Activated naive CD4-positive, alpha-beta T cell (primary cell): ENCODE measurements around the gene ACSS3.

Experiments
- DNase-seq, 4 experiments: peaks; one replicate each; lab custom pipeline; 2025; lab: John Stamatoyannopoulos, UW

The ACSS3 gene

DNA sequence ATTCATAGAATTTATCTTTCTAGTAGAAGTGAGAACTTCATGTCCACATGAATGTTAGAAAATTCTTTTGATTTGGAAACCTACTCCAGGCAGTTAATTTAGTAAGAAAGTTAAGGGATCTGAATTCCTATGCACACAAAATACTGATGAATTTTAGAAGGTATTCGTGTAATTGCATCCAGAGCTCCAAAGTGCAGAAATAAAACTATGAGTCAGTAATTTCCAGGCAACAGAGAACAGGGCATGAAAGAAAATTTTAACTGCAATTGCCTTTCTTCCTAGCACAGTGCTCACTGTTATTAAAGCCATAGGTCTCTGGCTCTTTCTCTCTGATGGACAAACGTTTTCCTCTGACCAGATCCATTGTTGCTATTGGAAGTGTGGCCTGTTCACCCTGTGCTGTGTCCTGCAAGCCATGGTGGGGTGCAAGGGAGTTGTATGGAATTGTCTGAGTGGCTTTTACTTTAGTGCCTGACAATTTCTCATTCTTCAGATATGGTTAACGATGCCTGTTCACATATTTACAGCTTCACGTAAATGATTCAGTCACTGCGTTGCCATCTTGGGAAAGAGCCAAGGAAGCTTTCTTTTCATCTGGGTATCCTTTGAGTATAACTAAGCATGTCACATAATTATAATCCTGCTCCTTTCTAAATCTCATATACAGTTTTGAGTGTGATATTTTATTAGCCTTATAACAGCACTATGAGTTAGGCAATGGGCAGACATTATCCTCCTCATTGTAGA, 145.1 kb downstream of the ACSS3 start:
- no peak for DNase-seq

DNA sequence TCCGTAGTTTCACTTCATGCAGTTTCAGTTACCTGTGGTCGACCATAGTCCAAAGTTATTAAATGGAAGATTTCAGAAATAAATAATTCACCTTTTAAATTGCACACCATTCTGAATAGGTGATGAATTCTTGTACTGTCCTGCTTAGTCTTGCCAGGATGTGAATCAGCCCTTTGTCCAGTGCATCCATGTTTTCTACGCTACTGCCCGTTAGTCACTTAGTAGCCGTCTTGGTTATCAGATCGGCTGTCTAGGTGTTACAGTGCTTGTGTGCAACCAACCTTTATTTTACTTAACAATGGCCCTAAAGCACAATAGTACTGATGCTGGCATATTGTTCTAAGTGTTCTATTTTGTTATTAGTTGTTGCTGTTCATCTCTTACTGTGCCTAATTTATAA, 146.7 kb downstream of the ACSS3 start:
- no peak for DNase-seq

DNA sequence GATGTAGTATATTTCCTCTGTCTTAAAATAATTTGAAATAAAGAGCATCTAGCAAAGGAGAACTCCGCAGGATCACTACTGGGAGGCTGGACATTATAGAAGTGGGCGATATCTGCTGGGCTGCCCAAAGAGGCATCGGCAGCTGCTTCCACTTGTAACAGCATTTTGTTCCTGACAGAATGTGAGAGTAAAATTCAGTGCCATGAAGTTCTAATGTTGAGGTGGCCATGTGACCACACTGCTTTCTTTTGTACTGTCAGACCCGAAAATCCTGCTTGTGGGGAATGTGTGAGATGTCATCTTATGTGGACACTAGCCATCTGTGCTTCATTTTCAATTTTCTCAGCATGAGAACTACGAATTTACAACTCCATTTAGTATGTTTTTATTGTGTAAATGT, 151.9 kb downstream of the ACSS3 start:
- DNase-seq, result no peak

DNA sequence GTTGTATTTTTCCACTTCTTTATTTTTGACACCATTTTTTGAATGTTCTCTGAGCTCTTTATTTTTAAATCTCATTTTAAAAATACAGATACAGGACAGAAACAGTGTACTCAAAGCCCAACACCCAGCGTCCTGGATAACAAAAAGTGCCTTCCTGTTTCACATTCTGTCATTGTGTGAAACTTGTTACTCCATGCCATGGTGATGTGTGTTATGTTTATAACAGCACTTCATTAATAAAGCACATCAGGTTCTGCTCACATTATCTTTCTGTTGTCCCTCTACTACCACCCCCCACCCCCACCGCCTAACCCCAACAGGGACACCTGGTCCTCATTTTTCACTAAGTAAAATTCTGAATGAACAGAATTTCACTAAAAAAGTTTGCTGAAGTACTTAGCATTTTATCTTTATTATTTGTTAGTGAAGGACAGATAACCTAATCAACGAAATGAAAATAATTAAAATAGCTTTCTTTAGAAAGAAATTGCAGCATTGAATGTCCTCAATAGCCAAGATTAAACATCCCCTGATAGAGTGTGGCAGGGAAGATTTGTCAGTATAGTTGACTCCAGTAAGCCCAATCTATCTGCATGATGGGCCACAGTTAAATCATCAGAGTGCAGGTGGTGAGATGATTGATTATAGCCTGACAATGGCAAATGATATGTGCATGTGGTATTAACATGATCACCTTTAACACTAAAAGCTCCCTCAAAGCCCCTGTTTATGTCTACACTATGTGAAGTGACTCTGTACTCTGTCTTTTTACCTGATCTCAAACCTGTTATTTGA, 153.9 kb downstream of the ACSS3 start:
- no peak for DNase-seq

DNA sequence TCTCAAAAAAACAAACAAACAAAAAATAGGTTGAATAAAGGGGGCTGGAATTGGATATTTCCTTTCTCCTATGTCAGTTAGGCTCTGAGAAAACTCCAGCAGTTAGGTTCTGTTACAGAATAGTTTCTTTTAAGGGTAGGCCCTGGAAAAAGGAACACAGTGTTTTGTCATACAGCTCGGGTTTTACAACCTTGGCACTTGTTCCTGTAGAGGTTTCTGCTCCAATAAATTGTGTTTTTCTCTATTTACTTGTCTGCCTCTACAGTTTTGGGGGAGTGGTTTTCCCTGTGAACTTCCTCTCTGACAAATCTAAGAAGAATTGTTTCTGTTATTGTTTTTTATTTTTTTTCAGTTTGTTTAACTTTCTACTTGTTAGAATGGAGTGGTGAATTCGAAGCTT, 167.6 kb downstream of the ACSS3 start:
- DNase-seq, result no peak

DNA sequence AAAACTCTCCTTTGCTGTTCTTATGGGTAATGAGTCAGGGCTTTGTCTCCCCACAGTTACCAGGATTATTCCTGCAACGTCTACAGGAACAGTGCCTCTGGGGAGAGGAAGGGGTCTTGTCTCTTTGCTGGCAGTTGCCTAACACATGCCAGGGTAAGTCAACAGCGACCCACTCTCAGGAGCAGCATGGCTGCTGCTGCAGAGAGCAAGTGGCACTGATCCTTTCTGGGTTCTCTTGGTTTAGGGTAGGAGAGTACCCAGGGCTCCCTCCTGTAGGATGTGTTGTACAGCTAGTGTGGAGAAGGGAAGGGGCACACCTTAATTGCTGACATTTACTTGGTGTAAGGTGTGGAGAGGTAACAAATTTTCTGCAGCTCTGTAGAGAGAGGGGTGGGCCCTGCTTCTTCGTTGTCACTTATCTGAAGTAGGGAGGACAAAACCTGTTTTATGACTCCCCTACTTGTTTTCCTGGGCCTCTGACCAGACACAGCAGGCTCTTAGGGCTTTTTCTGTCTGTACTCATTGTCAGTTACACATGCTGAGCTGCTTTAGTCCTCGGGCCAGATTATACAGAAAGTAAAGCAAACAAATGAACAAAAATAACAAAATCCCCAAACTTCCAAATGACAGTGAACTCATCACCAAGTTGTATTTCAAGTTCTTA, 168.2 kb downstream of the ACSS3 start:
- no peak for DNase-seq

DNA sequence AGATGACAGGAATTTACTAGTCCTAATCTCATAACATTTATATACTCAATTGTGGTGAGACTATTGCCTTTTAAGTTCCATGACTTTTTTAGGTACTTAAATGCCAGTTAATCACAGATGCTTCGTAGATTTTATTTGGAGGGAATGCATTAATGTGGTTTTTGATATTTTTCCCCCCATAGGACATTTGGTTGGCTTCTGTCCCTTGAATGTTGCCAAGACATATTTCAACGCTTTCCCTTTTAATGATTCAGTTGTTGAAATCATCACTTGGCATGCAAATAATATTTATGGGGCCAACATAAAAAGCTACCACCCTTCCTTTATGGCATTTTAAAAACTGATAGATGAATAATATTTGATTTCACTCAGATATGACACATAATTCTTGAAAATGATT, 172.1 kb downstream of the ACSS3 start:
- no peak for DNase-seq

DNA sequence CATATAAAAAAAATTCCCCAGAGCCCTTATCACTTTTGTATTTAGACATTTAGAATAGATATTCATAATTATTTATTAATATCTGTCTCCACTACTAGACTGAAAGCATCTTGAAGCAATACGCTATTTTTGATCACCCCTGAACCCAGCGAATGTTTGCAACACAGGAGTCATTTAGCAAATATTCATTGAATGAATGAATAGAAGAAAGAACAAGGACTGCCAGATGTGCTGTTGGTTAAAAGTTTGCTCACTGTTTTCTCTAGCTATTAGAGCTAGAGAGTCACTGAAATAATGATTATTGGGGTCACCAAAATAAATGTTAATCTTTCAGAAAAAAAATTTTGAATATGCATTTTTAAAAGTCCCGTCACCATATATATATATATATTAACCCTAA, 174.3 kb downstream of the ACSS3 start:
- no peak for DNase-seq

DNA sequence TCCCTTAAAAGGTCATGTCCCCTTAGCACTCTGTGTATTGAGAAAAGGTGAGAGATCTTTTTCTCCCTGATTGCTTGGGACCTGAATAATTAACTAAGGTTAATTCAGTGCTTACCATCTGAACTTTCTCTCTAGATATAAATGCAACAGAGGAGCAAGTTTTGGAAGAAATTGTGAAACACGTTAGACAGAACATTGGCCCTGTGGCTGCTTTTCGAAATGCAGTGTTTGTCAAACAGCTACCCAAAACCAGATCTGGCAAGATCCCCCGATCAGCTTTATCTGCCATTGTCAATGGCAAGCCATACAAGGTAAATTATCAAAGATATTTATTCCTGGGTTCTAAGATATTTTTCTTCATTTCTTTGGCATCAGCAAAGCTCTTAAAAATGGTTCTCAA, 175.5 kb downstream of the ACSS3 start:
- no peak for DNase-seq

DNA sequence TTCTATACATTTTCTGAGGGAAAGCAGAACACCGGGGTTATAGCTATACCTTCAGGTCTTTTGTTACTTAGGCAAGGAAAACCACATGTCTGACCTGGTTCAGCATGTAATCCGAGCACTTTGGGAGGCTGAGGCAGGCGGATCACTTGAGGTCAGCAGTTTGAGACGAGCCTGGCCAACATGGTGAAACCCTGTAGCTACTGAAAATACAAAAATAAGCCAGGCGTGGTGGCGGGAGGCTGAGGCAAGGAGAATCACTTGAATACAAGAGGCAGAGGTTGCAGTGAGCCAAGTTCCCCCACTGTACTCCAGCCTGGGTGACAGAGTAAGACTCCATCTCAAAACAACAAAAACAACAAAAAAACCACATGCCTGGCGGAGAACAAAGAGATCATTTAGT, 177.6 kb downstream of the ACSS3 start:
- DNase-seq, result no peak

DNA sequence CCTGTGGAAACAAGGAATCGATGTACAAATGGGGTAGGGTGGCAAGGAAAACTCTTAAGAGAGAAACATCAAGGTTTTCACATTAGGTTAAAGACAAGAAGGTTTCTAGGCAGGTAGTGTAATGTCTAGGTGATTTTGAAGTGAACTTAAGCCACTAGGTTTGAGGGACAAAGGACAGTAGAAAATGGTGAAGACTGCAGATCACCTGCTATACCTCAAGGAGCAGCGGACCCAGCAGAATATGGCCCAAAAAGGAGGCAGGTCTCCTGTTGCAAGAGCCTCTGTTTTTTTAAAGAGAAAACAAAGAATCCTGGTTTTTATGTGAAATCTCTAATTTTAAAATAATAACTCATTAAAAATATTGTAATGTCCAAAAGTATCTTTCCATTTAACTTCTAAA, 178.1 kb downstream of the ACSS3 start:
- no peak for DNase-seq

DNA sequence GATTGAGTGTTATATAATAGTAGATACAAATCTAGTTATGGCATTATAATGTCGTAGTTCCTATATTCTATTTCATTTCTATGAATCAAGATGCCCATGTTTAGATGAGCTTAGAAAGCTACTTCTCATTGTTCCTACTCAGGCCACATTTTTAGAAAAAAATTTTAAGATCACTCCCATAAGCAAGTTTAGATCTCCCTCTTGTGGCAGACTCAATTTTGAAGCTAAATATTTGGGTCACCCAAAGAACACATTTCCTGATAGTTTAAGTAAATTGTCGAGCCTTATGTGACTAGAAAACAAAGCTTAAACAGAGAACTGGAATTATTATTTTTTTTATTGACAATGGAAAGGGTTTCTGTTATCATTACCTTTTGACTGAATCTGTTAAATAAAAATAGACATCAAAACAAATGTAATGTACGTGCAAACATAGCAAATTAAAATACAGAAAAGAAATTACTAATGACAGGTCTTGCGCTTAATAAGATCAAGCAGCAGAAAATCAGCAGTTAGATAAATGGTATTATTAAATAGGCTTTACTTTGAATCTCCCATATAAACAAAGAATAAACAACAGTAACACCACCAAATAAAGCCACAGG, 180.2 kb downstream of the ACSS3 start:
- no peak for DNase-seq

DNA sequence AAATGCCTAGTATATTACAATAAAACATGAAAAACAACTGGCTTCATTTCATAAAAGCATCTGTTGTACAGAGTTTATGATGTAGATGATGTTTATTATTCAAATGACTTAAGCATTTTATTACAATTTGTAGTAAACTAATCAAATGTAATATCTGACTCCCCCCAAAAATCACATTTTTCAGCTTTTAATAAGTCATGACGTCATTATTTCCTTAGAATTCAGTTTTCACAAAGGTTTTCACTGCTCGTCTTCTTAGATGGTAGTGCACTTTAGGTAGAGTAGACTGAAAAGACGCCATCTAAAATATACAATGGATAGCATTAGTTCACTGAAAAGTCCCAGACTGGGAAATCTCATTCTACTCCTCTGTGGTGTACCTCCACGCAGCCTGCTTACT, 181.5 kb downstream of the ACSS3 start:
- DNase-seq, result no peak

DNA sequence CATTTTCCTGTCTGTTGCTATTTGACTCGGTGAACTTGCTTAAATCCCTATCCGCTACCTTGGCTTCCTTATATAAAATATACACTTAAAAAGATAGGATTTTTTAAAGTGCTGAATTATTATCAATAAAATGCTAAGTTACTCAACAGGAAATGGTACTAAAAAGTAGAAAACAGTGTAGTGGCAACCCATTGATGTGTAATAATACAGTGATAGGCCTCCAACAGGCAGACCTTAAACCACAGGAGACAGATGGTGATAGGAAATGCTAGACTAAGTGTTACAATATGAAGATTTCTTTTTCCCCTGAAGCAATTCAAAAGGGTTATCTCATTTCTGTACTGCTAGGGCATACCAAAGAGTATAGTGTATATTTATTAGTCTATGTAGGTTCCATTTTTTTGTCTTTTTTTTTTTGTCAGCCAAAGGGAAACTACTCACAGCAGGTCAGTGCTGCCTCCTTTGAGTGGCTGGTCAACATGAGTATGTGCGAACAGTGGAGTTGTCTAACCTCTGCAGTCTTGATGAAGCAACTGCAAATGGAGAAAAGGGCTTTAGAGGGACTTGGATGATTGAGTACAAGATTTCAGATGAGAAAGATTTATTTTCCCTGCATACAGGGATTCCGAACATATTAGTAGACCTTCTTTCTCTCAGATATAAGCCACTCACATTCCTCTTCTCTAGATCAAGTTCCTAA, 183.8 kb downstream of the ACSS3 start:
- DNase-seq, result no peak

DNA sequence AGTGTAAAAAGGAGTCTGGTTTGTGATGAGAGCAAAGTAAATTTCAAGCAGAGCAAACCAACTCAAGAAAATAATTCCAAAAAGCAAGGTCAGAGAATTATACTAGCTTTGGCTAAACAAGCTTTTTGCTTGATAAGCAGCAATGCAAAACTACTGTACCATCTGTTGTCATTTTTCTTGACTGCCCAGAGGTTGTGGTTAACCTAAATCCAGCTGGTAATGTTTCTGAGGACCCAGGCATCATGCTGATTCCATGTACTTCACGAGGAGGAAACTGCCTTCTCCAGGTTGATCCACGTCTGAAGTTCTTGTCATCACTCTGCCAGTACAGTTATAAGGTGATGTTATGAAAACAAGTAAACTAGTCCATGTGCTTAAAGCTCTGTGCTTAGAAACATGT, 185.2 kb downstream of the ACSS3 start:
- DNase-seq, result no peak

DNA sequence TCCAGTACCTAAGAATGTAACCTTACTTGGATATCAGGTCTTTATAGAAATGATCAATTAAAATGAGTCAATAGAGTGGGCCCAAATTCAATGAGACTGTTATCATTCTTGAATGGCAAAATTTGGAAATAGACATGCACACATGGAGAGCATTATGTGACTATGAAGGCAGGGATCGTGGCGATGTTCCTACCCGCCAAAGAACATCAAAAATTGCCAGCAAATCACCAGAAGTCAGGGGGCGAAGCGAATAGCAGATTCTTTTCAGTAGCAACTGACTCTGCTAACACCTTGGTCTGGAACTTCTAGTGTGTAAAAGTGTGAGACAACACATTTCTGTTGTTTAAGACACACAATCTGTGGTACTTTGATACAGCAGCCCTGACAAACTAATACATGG, 192.5 kb downstream of the ACSS3 start:
- no peak for DNase-seq

DNA sequence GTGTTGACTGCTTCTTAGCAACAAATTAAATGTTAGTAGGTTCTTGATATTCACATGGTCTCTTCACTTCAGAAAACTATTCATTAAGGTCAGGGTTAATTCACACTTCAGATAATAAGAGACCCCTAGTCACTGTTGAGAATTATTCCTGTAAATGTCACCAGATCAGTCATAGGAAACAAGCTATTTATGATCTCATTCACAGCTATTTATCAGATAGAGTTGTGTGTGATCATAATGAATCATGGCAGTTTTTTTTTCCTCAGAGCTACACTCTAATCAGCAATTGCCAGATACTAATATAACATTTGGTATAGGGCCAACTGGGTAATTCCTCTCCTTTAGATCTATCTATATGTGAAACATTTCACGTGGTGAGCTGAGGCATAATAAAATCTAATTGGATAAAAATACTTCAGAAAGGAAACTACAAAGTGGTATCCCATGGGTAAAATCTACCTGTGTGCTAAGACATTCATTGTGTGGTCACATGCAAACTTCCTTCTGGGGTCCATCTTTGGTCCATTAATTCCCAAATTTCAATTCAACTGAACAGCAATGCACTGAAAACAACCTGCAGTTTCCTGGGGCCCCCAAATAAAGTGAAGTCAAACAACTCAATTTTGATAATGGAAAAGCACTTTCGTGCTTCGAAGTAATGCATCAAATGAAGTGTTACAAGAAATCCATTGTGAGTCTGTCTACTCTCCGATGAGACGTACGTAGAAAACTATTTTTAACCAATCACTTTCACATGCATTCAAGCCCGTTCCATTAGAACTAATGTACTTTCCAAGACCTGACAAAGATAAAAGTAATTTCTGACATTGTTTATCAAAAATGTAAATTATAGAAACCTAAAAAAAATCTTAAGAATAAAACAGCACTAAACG, 197.0 kb downstream of the ACSS3 start:
- DNase-seq, result no peak

DNA sequence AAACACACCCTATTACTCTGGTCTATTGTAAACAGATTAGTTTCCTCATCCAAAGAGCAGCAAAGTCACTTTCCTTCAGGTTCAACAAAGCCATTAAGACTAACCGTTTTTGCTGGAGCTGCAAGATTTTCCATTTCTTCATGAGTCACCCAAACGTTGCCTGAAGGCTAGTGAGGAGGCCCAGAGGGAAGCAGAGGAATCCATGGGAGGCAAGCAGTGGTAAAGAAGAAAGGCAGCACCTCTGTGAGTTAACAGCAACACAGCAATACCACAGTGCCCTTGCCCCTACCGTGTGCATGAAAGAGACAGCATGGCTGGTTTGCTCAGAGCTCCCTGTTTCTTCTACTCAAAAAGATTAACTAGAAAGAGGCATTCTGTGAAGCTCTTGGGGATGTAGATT, 206.3 kb downstream of the ACSS3 start:
- no peak for DNase-seq

DNA sequence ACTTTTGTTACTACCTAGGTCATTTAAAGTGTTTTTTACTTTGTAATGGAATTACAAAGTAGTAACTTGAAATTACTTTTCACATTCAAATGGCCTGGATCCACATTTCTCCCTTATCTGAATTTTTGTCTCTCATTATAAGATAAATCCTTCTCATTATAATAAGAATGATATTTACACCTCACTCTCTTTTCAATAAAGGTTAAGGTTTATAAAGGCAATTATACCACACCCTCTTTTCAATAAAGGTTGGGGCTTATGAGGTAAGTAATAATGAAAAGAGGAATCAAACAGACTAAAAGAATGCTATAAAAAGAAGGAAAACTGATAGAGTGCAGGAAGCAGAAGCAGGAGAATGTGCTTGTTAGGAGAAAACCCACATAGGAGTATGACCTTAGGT, 210.8 kb downstream of the ACSS3 start:
- DNase-seq, result no peak

DNA sequence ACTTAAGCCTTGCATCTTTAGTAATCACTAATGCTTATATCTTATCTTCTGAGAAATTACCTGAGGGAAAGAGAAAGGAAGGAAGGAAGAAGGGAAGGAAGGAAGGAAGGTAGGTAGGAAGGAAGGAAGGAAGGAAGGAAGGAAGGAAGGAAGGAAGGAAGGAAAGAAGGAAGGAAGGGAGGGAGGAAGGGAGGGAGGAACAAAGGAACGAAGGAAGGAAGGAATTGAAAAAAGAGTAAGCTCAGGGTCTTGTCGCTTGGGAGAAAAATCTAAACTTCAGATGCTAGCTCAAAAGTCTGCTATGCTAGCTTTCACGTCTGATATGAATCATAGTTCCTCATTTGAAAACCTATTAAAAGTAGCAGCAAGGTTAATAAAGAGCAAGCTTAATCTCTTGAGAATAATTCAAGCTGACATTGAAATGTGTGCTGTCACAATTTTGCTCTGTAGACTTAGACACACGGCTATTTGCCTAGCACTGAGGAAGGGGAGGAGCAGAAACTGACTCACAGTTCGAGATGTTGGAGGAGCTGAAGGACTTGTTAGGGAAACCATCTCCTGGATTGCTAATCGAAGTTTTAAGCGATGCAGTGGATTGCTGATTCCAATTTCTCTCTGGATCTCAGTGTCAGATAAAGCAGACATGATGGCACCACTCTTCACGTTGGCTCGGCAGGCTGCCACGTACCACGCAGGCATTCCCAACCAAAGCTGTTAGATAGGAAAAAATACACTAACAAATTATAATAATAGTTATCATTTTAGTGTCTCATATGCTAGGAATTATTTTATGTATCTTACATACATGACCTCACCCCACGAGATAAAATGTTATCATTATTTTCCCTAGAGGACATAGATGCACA, 216.7 kb downstream of the ACSS3 start:
- DNase-seq, result no peak
